NCI-H2227 (cell line): ENCODE results near the gene ENO3.
"Not testable (repeated sequence)": the region's sequence is repeated elsewhere in the genome, so short reads cannot be mapped to it uniquely, and the experiment has no call there.

ENCODE experiments used
- DNase-seq: peaks from one replicate; lab custom pipeline; 2025; ENCODE audit not compliant: unreplicated experiment; lab: John Stamatoyannopoulos, UW

ENO3 gene

GRCh38 chr17:4950746-4951204 is at the start of gene ENO3:
TSS of gene ENO3 (plus strand) at chr17:4951119. CDS start at chr17:4951830, 711 bp downstream.
- peak; percentile 34 for DNase-seq

- DNase-seq = no peak
These were observed 49.1 kb upstream of the ENO3 start for GRCh38 chr17:4901648-4902344.

GRCh38 chr17:4902540-4902939 is 48.4 kb upstream of the ENO3 start:
- no peak for DNase-seq

GRCh38 chr17:4903051-4903818 is 47.7 kb upstream of the ENO3 start, which contains the start of gene CHRNE:
TSS of gene CHRNE (minus strand) at chr17:4903098. CDS start at chr17:4903063, 35 bp downstream.
- peak; percentile 86 for DNase-seq

GRCh38 chr17:4906642-4907041 is 44.3 kb upstream of the ENO3 start:
- DNase-seq = not testable (repeated sequence)

GRCh38 chr17:4908301-4908700 is 42.6 kb upstream of the ENO3 start:
- peak; percentile 12 for DNase-seq

GRCh38 chr17:4908711-4909496 is 42.0 kb upstream of the ENO3 start:
- peak; percentile 42 for DNase-seq

- DNase-seq = no peak
These were observed 36.9 kb upstream of the ENO3 start for GRCh38 chr17:4913994-4914393.

- DNase-seq = not testable (repeated sequence)
These were observed 36.4 kb upstream of the ENO3 start for GRCh38 chr17:4914551-4914950.

GRCh38 chr17:4919511-4920047 is 31.3 kb upstream of the ENO3 start:
- DNase-seq = no peak

GRCh38 chr17:4920351-4921048 is 30.4 kb upstream of the ENO3 start:
- no peak for DNase-seq

GRCh38 chr17:4921320-4921719 is 29.6 kb upstream of the ENO3 start:
- no peak for DNase-seq

GRCh38 chr17:4926577-4927335 is 24.2 kb upstream of the ENO3 start:
- DNase-seq = not testable (repeated sequence)

- no peak for DNase-seq
These were observed 22.0 kb upstream of the ENO3 start for GRCh38 chr17:4928881-4929280.

- no peak for DNase-seq
These were observed 19.0 kb upstream of the ENO3 start, which contains the start of gene GP1BA for GRCh38 chr17:4931963-4932362. TSS of gene GP1BA (plus strand) at chr17:4932277. CDS start at chr17:4932605, 328 bp downstream.

GRCh38 chr17:4932756-4933155 is 18.2 kb upstream of the ENO3 start:
- no peak for DNase-seq

- DNase-seq = no peak
These were observed 17.3 kb upstream of the ENO3 start for GRCh38 chr17:4933646-4934045.

GRCh38 chr17:4934173-4934979 is 16.5 kb upstream of the ENO3 start:
- no peak for DNase-seq

GRCh38 chr17:4935650-4936049 is 15.3 kb upstream of the ENO3 start:
- DNase-seq = no peak
